Skeletal muscle cell (primary cell): ENCODE measurements around the gene SEC23IP.
"Not testable (repeated sequence)": the region's sequence is repeated elsewhere in the genome, so short reads cannot be mapped to it uniquely, and the experiment has no call there.

Experiments
- DNase-seq: peaks from one replicate; pipeline ENCODE4 v3.0.0-alpha.2; 2010; ENCODE audit warnings: low read depth
- H3K4me3 ChIP-seq: 2 replicates; pipeline ENCODE4 v1.5.1; 2011; ENCODE audit warnings: low read depth, mild to moderate bottlenecking, control low read depth, low read length, moderate library complexity

SEC23IP gene

DNA sequence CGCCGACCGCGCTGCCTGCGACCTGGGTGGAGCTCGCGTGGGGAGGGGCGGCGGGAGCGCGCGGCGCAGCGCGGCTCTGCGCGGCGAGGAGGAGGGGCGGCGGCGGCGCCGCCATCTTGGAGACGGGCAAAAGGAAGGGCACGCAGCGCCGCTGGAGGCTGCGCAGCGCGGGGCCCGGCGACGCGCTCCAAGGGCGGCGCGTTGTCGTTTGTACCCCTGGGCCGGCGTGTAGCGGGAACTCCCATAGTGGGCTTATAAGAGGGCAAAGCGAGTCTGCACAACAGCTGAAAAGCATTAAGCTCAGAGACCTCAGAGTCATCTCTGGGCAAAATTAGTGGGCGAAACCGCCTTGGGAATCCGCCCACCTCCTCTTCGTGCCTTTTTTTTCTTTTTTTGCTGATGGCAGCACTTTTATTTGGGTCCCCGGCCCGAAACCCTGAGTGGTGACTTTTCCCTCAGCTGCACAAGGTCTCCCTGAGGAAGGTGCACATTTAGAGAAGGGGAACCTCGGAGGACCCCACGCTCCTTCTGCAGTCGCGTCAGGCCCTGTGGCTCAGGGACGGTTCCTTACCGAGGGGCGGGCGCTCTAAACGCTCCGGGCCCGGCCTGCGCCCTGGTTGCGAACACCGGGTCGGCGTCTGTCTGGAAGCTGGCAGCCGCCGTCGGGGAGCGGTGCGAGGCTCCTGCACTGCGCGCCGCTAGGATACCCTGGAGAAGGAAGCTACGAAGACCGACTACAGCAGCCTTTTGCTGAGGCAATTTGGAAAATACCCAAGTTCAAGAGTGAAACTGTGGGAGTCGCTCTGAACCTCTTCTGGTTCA is 19.5 kb upstream of the SEC23IP start:
- DNase-seq, result peak; percentile 44
- peak overlapping the region; percentile 88 for H3K4me3 ChIP-seq

- DNase-seq, result no peak
- no peak overlapping the region for H3K4me3 ChIP-seq
These were observed 14.0 kb upstream of the SEC23IP start for GRCh38 chr10:119878524-119878923.

DNA sequence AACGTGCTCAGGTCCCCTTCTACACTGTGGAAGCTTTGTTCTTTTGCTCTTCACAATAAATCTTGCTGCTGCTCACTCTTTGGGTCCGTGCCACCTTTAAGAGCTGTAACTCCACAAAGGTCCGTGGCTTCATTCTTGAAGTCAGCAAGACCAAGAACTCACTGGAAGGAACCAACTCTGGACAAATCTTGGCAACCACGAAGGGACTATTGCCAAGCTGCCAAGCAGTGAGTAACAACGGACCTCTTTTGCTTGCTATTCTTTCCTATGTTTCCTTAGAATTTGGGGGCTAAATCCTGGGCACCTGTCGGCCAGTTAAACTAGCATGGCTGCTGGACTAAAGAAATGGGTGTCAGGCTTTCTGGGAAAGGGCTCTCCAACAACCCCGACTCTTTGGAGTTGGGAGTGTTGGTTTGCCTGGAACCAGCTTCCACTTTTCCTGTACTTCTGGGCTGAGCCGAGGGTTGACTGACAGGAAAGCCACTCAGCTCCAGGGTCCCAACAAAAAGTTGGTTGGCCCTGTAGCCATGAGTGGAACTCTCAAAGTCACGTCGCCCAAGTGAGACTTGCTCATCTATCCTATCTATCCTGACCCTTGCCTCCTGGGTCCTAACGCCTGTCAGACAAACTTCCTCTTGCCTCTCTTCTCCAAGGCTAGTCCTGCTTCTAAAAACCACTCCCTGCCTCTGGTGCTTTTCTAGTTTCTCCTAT is 8.5 kb upstream of the SEC23IP start:
- DNase-seq, result not testable (repeated sequence)

DNA sequence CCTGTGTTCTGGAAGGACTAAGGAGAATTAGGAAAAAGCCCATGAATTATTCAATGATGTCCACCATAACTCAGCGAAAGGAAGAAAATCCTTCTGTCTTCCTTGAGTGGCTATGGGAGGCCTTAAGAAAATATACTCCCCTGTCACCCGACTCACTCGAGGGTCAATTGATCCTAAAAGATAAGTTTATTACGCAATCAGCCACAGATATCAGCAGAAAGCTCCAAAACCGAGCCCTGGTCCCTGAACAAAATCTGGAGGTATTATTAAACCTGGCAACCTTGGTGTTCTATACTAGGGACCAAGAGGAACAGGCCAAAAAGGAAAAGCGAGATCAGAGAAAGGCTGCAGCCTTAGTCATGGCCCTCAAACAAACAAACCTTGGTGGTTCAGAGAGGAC is 6.5 kb upstream of the SEC23IP start:
- H3K4me3 ChIP-seq, DNase-seq: not testable (repeated sequence)

More for the DNA sequence above, 8.5 kb upstream of the SEC23IP start:
- H3K4me3 ChIP-seq, result not testable (repeated sequence)

DNA sequence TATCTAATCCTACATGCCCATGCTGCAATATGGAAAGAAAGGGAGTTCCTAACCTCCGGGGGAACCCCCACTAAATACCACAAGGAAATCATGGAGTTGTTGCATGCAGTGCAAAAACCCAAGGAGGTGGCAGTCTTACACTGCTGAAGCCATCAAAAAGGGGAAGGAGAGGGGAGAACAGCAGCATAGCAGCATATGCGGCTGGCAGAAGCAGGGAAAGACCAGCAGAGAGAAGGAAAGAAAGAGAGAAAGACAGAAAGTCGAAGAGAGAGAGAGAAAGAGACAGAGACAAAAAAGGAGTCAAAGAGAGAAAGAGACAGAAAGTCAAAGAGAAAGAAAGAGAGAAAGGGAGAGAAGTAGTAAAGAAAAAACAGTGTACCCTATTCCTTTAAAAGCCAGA is 3.8 kb upstream of the SEC23IP start:
- not testable (repeated sequence) for DNase-seq, H3K4me3 ChIP-seq

- not testable (repeated sequence) for H3K4me3 ChIP-seq, DNase-seq
These were observed 3.3 kb upstream of the SEC23IP start for GRCh38 chr10:119889201-119889600.

DNA sequence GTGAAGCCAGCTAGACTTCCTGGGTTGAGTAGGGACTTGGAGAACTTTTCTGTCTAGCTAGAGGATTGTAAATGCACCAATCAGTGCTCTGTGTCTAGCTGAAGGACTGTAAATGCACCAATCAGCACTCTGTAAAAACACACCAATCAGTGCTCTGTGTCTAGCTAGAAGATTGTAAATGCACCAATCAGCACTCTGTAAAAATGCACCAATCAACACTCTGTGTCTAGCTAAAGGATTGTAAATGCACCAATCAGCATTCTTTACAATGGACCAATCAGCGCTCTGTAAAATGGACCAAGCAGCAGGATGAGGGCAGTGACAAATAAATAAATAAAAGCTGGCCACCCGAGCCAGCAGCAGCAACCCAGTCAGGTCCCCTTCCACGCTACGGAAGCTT is 2.2 kb upstream of the SEC23IP start:
- DNase-seq, H3K4me3 ChIP-seq: not testable (repeated sequence)

- H3K4me3 ChIP-seq, result peak overlapping the region; percentile 72
- not testable (repeated sequence) for DNase-seq
These were observed 712 bp upstream of the SEC23IP start for GRCh38 chr10:119891849-119892187.

GRCh38 chr10:119893074-119893473 is 544 bp downstream of the SEC23IP start:
- no peak for DNase-seq
- H3K4me3 ChIP-seq, result peak overlapping the region; percentile 72

DNA sequence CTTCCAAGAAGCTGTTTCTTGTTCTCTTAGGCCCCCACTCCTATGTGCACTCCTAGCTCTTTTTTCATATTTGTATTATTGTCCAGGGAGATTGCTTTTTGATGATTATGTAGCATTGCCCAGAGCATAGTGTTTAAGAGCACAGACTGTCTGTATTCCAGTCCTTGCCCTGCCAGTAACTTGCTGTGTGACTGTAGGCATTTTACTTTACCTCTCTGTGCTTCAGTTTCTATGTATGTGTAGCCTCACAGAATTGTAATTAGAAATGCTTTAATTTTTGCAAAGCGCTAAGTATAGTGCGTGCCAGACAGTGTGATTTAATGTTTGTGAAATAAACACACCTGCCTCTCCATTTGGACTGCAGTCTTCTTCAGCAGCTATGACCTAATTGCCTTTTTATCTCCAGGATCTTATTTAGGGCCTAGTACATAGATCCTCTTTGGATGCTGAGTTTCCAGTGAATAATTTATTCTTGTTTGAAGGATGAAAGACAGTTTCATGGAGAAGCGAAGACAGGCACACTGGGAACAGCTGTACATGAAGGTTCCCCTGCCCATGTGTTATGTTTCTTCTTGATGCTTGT is 1.4 kb downstream of the SEC23IP start:
- peak overlapping the region; percentile 72 for H3K4me3 ChIP-seq
- no peak for DNase-seq

GRCh38 chr10:119896061-119896655 is 3.6 kb downstream of the SEC23IP start:
- no peak overlapping the region for H3K4me3 ChIP-seq

GRCh38 chr10:119896937-119897770 is 4.6 kb downstream of the SEC23IP start:
- DNase-seq, result no peak
- no peak overlapping the region for H3K4me3 ChIP-seq

More at GRCh38 chr10:119896061-119896655, 3.6 kb downstream of the SEC23IP start:
- peak; percentile 54 for DNase-seq

DNA sequence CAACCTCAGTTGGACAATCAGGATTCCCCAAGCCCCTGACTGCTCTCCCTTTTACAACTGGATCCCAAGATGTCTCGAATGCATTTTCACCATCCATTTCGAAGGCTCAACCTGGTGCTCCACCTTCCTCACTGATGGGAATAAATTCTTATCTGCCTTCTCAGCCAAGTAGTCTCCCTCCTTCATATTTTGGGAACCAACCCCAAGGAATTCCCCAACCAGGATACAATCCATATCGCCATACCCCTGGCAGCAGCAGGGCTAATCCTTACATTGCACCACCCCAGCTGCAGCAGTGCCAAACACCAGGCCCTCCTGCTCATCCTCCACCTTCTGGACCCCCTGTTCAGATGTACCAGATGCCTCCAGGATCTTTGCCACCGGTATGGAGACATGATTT is 6.0 kb downstream of the SEC23IP start:
- H3K4me3 ChIP-seq, result no peak overlapping the region
- DNase-seq, result no peak

DNA sequence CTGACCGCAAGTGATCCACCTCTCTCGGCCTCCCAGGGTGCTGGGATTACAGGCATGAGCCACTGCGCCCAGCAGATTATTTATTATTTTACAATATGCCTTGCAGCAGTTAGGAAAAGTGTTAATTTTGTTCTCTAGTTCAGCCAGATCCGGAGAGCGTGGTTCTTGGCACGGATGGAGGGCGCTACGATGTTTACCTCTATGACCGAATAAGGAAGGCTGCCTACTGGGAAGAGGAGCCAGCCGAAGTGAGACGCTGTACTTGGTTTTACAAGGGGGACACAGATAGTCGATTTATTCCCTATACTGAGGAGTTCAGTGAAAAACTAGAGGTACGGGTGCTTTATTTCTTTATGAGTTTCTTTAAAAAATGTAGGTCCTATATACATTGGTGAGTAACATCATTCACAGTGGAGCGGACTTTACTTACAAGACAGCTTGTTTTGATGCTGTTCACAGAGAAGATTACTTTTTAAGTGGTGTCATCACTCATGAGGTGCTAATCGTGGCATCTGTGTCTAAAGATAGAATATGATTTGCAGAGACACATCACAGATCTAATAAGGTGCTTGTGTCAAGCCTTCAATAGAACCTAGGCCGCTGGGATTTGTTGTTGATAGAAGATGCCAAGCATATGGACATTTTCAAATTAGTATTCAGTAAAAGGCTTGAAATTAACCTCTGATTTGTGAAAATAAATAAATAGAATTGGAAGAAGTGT is 11.6 kb downstream of the SEC23IP start:
- DNase-seq, result no peak
- no peak overlapping the region for H3K4me3 ChIP-seq

DNA sequence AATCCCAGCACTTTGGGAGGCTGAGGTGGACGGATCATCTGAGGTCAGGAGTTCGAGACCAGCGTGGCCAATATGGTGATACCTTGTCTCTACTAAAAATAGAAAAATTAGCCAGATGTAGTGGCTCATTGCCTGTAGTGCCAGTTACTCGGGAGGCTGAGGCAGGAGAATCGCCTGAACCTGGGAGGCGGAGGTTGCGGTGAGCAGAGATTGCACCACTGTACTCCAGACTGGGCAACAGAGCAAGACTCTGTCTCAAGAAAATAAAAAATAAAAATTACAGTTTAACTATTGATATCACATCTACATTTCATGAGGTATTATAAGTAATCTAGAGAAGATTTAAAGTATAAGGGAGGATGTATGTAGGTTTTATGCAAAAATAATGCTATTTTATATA is 15.2 kb downstream of the SEC23IP start:
- H3K4me3 ChIP-seq, DNase-seq: not testable (repeated sequence)

DNA sequence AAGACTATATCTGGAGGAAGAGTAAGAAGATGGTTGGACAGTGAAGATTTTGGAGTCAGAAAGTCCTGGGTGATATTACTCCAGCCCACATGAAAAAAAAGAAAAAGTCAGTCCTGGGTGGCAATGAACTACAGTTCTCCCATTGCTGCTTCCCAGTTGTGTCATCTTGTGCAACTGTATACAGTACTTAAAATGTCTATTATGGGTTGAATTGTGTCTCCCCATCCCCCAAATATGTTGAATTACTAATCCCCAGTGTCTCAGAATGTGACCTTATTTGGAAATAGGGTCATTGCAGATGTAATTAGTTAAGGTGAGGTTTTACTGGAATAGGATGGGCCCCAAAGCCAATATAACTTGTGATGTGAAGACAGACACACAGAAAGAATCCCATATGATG is 15.6 kb downstream of the SEC23IP start:
- peak; percentile 4 for DNase-seq
- H3K4me3 ChIP-seq, result no peak overlapping the region

GRCh38 chr10:119910689-119911088 is 18.2 kb downstream of the SEC23IP start:
- no peak overlapping the region for H3K4me3 ChIP-seq
- no peak for DNase-seq

GRCh38 chr10:119917777-119918176 is 25.2 kb downstream of the SEC23IP start:
- H3K4me3 ChIP-seq, result no peak overlapping the region
- no peak for DNase-seq

GRCh38 chr10:119919271-119919670 is 26.7 kb downstream of the SEC23IP start:
- no peak overlapping the region for H3K4me3 ChIP-seq

More at GRCh38 chr10:119919271-119919670, 26.7 kb downstream of the SEC23IP start:
- no peak for DNase-seq
